IPS-18c (cell line): ENCODE data around the gene CROCC.
"Not testable (repeated sequence)": the region's sequence is repeated elsewhere in the genome, so short reads cannot be mapped to it uniquely, and the experiment has no call there.

ENCODE experiments used
- H3K4me3 ChIP-seq: 2 replicates; pipeline ENCODE4 v1.7.0; 2013; ENCODE audit warnings: low read depth, mild to moderate bottlenecking, low read length, moderate library complexity; ENCODE audit not compliant: insufficient read depth
- H3K9me3 ChIP-seq: one replicate; pipeline ENCODE4 v1.6.1; 2013; ENCODE audit warnings: mild to moderate bottlenecking, low read length, moderate library complexity; ENCODE audit not compliant: control insufficient read depth, insufficient read depth

CROCC gene

GRCh38 chr1:16894338-16894737 is 27.4 kb upstream of the CROCC start:
- H3K9me3 ChIP-seq, H3K4me3 ChIP-seq: not testable (repeated sequence)

DNA sequence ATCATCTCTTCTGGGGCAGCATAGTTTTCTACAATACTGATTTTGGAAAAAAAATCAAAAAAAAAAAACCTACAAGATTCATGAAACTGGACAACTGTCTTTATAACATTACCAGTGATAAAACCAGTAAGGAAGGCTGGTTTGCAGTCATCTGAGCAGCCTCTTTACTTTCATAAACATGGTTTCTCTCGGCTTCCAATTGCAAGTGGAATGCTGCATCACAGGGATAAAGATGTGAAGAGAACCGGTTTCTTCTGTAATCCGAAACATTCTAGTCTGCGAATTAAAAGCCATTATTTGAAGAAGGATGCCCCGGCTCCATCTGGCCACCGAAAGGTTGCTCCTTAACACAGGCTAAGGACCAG is 26.5 kb upstream of the CROCC start:
- not testable (repeated sequence) for H3K4me3 ChIP-seq, H3K9me3 ChIP-seq

DNA sequence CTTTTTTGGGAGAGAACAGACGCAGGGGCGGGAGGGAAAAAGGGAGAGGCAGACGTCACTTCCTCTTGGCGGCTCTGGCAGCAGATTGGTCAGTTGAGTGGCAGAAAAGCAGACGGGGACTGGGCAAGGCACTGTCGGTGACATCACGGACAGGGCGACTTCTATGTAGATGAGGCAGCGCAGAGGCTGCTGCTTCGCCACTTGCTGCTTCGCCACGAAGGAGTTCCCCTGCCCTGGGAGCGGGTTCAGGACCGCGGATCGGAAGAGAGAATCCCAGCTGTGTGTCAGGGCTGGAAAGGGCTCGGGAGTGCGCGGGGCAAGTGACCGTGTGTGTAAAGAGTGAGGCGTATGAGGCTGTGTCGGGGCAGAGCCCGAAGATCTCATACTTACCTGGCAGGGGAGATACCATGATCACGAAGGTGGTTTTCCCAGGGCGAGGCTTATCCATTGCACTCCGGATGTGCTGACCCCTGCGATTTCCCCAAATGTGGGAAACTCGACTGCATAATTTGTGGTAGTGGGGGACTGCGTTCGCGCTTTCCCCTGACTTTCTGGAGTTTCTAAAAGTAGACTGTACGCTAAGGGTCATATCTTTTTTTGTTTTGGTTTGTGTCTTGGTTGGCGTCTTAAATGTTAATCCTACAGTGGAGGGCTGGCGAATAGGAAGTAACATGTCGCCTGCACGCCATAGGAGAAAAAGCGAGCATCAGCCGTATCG is 26.0 kb upstream of the CROCC start, which contains the start of gene RNU1-2:
Gene RNU1-2 (plus strand): TSS at position 383 of the 718 bp plus-strand sequence.
- not testable (repeated sequence) for H3K9me3 ChIP-seq
- peak within 1 kb of the TSS; percentile 47 for H3K4me3 ChIP-seq

GRCh38 chr1:16896316-16897055 is 25.2 kb upstream of the CROCC start:
- peak overlapping the region; percentile 47 for H3K4me3 ChIP-seq
- not testable (repeated sequence) for H3K9me3 ChIP-seq

GRCh38 chr1:16897653-16898052 is 24.1 kb upstream of the CROCC start:
- not testable (repeated sequence) for H3K4me3 ChIP-seq, H3K9me3 ChIP-seq

DNA sequence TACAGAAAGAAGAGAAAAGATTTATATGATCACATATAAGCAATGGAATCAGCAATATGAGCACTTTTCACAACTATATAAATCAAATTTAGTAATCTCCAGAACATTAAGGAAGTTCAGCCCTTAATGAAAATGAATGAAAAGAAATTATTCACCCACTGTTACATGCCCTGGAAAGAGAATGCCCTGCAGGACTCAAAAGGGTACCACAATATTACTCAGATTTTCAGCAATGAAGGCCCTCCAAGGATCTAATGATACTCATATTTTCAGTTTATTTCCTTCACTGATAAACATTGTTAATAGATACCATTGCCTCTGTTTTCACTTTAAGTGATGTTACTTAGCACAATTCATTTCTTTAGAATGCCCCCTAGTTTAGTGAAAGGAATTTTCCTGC is 23.4 kb upstream of the CROCC start:
- not testable (repeated sequence) for H3K4me3 ChIP-seq, H3K9me3 ChIP-seq

GRCh38 chr1:16899020-16899419 is 22.7 kb upstream of the CROCC start:
- not testable (repeated sequence) for H3K4me3 ChIP-seq, H3K9me3 ChIP-seq

DNA sequence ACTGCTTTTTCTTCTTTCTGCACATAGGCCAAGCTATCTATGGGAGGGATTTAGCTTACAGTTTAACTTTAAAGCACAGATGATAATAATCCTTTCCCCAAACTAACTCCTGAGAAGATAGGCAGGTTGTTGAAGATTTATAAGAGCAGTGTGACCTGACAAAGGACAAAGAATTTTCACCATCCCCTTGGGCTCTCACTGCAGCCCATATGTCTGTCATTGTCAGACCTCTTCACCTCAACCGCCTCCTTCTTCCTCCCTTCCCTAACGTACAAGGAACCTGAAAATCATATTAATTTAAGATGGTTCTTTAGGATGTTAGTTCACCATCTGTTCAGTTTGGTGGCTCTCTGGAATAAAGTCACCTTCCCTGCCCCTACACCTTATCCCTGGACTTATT is 21.0 kb upstream of the CROCC start:
- Histone ChIP-seq H3K4me3 (no peak overlapping the region), H3K9me3 (no peaks in the 10 kb centered on the region)

DNA sequence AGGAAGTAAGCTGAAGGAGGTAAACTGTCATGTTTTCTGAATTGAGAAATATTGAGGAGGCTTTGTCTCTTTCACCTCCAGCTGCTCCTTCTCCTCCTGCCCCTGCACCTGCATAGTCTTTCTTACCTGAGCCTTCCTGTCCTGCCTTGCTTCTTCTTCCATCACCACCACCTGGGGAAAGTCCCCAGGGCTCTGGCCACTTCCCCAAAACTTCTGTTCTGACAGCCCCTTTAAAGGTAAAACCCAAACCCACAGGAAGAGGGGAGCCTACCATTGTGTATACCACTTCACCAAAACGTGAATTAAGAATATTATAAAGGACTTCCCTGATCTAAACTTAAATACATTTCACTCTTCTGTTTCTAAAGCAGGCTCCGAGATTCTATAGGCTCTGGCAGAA is 20.4 kb upstream of the CROCC start:
- H3K4me3 ChIP-seq, H3K9me3 ChIP-seq: not testable (repeated sequence)

DNA sequence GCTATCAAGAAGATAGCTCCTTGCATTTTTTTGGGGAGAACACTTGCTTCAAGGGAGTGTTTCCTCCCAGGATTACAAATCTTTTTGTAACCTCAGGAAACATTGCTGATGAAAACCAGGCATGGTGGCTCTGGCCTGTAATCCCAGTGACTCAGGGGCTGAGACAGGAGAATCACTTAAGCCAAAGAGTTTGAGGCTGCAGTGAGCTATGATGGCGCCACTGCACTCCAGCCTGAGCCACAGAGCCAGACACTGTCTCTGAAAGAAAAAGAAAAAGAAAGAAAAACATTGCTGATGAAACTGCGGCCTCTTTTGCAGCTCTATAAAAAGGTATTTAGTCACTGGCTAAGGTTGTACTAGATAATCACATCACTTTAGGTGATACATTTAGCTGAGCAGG is 18.7 kb upstream of the CROCC start:
- Histone ChIP-seq H3K9me3 (no peaks in the 10 kb centered on the region), H3K4me3 (no peak overlapping the region)

DNA sequence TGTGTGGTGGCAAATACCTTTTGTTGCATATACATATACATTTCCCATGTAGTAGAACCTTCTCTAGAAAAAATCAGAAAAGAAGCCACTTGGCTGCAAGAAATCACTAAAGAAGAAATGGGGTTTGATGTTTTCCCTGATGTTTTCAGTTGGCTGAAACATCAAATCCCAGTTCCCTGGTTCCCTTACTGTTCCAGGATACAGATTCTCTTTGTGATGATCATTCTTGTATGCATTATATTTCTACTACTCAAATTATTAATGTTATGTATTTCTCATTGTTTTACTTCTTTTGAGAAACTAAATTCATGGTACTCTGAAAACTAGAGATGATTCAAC is 18.3 kb upstream of the CROCC start:
- Histone ChIP-seq H3K9me3 (no peaks in the 10 kb centered on the region), H3K4me3 (peak overlapping the region; percentile 38; the same call in 1 of the 2 replicates)

GRCh38 chr1:16904560-16905109 is 17.1 kb upstream of the CROCC start:
- Histone ChIP-seq H3K9me3 (no peaks in the 10 kb centered on the region), H3K4me3 (peak overlapping the region; percentile 63)

GRCh38 chr1:16905110-16905867 is 16.4 kb upstream of the CROCC start:
- peak overlapping the region; percentile 63; the same call in 1 of the 2 replicates for H3K4me3 ChIP-seq
- no peaks in the 10 kb centered on the region for H3K9me3 ChIP-seq

DNA sequence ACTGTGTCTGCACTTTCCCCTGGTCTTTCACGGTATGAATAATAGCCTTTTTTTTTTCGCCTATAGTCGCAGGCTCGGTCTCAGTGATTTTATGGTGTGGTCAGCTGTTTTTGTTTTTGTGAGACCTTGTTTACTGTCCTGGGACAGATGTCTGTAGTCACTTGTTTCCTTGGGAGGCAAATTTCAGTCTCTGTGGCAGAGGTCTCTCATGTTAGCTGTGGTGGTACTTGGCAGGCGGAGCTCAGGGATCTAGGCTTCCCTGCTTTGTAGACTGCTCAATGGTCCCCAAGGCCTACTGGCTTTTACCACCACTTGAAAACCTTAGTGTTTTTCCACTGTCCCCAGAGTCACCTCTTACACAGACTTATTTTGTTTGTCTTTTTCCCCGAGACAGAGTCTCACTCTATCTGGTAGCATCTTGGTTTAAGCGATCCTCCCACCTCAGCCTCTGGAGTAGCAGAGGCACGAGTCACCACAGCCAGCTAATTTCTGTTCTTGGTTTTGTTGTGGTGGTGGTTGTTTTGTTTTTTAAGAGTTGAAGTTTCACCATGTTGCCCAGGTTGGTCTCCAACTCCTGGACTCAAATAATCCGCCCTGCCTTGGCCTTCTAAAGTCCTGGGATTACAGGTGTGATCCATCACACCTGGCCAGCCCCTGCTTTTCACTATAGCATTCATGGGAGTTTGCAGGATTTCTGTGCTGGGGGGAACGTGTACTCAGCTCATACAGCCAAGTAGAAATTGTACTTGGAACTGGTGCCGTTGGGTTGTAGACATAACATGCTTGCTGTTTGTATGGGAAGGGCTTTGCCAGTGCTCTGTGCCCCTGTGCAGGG is 15.6 kb upstream of the CROCC start:
- Histone ChIP-seq H3K4me3 (no peak overlapping the region), H3K9me3 (no peaks in the 10 kb centered on the region)

- no peak overlapping the region for H3K4me3 ChIP-seq
- no peaks in the 10 kb centered on the region for H3K9me3 ChIP-seq
These were observed 14.9 kb upstream of the CROCC start for GRCh38 chr1:16906873-16907272.

DNA sequence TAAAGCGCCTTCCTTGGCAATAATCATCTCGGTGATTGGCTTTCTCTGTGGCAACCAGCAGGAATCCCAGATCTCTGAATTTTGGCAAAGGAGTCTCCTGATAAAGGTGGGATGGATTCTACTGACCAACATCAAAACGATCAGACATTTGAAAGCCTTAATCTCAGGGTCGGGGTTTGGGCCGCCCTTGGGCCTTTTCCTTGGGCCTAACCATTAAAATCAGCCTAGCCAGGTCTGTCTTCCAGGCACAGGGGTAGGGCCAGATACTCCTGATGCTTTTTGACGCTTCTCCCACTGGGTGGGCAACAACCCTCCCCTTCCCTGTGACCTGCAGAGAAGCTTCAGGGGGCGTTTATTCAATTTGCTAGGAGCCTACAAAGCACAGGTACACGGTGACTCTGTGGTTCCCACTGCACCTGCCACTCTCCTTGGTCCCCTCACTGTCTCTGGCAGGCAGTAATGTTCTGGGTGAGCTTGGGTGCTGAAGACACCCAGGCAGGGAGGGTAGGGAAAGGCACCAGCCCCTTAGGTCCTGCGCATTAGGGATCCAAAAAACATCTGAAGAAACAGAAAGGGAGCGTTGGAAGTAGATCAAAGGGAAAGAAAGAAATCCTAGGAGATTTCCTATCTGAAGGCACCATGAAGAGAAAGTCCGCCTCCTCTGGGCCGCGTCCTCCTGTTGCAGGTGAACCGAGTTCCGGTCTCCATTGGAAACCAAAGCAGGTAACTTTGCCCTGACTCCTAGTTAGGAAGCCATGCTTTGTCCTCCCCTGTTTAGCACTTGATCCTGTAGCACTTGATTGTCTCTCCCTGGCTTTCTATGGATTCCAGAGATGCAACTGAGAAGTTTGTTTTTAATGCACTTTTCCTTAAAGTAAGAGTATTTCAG is 13.6 kb upstream of the CROCC start:
- H3K4me3 ChIP-seq = no peak overlapping the region

More for the DNA sequence above, 13.6 kb upstream of the CROCC start:
- no peaks in the 10 kb centered on the region for H3K9me3 ChIP-seq
